GM12878 (cell line): ENCODE results near the gene THAP9. TPM values are rescaled to one million over a fixed set of nuclear protein-coding genes. Genes with fewer than 3 reads are reported as not detected.

Experiments
- ATAC-seq: fragments of 200-7000 bp; cut with Tn5 transposase; 3 replicates; pipeline ENCODE4 v1.9.1; 2020; ENCODE audit warnings: mild to moderate bottlenecking, moderate library complexity
- BruUV-seq: library from RNA; stranded (reverse); fragments of 400-500 nt; replicated peaks from 2 replicates; lab custom pipeline; 2021; lab: Mats Ljungman, UMichigan
- CTCF ChIA-PET: fragments of 300-600 bp; sonication (Branson Sonifier 250); formaldehyde crosslinking; extraction: SDS; loops from one replicate; lab custom pipeline; 2021; ENCODE audit warnings: inconsistent platforms; lab: Yijun Ruan, JAX
- POLR2A ChIA-PET: fragments of 350-600 bp; formaldehyde crosslinking; extraction: SDS; loops from one replicate; lab custom pipeline; 2021; ENCODE audit warnings: inconsistent platforms; lab: Charles Lee
- RAD21 ChIA-PET: fragments of 300-600 bp; sonication (Branson Sonifier 250); formaldehyde crosslinking; loops from one replicate; lab custom pipeline; 2023; ENCODE audit warnings: antibody characterized with exemption; ENCODE audit not compliant: unreplicated experiment; lab: Charles Lee
- SMC1A ChIA-PET: fragments of 300-600 bp; sonication (Branson Sonifier 250); formaldehyde crosslinking; loops from one replicate; lab custom pipeline; 2023; ENCODE audit not compliant: unreplicated experiment, uncharacterized antibody; lab: Charles Lee
- DNase-seq: peaks from one replicate; pipeline ENCODE4 v3.0.0-alpha.2; 2011; ENCODE audit warnings: low read depth, low spot score
- FAIRE-seq: peaks from 3 replicates; lab custom pipeline; 2011; peaks lifted over from hg19 to GRCh38; lab: Jason Lieb, UNC
- H2AFZ ChIP-seq: 2 replicates; pipeline ENCODE4 v1.6.0; 2011; ENCODE audit warnings: low read depth, low read length, control low read depth; ENCODE audit not compliant: control insufficient read depth
- H3K27ac ChIP-seq: 2 replicates; pipeline ENCODE4 v1.5.1; 2011; ENCODE audit warnings: control low read depth; ENCODE audit not compliant: control insufficient read depth, insufficient read depth
- H3K27me3 ChIP-seq, 2 experiments: replicated peaks in 1 of 2; 2 replicates each; pipeline versions ENCODE4 v1.6.0 to v1.6.1; 2011; ENCODE audit warnings: low read length in 1 of 2; ENCODE audit not compliant: control insufficient read depth in 2 of 2, insufficient read depth in 2 of 2
- H3K36me3 ChIP-seq, 2 experiments: 2 replicates each; pipeline ENCODE4 v1.5.1; 2011; ENCODE audit warnings: low read length in 1 of 2; ENCODE audit not compliant: control insufficient read depth in 2 of 2, insufficient read depth in 2 of 2
- H3K4me1 ChIP-seq: 2 replicates; pipeline ENCODE4 v1.6.1; 2011; ENCODE audit warnings: mild to moderate bottlenecking, low read length, moderate library complexity, mixed read lengths; ENCODE audit not compliant: control insufficient read depth, insufficient read depth
- H3K4me2 ChIP-seq: 2 replicates; pipeline ENCODE4 v1.6.0; 2011; ENCODE audit warnings: control low read depth; ENCODE audit not compliant: control insufficient read depth, insufficient read depth
- H3K4me3 ChIP-seq: fragments of 200-600 bp; sonication (generic); 2 replicates; pipeline ENCODE4 v1.5.1; 2016
- H3K79me2 ChIP-seq: 2 replicates; pipeline ENCODE4 v1.6.0; 2011; ENCODE audit warnings: low read length; ENCODE audit not compliant: control insufficient read depth, insufficient read depth
- H3K9ac ChIP-seq: 2 replicates; pipeline ENCODE4 v1.8.0; 2011; ENCODE audit warnings: low read length, control low read depth, mixed read lengths; ENCODE audit not compliant: control insufficient read depth, insufficient read depth
- H3K9me3 ChIP-seq: replicated peaks from 3 replicates; pipeline ENCODE4 v1.5.1; 2011; ENCODE audit warnings: mild to moderate bottlenecking, low read length; ENCODE audit not compliant: control insufficient read depth, insufficient read depth
- H4K20me1 ChIP-seq: 2 replicates; pipeline ENCODE4 v1.6.0; 2011; ENCODE audit not compliant: control insufficient read depth, insufficient read depth
- ATF3 ChIP-seq: IDR thresholded peaks from 2 replicates; pipeline ENCODE4 v1.6.1; 2011; ENCODE audit warnings: low read depth, mild to moderate bottlenecking, low read length, moderate library complexity, borderline replicate concordance; ENCODE audit errors: extremely low read depth
- CBX3 ChIP-seq: fragments of 200-600 bp; sonication (generic); IDR thresholded peaks from 2 replicates; pipeline ENCODE4 v1.6.1; 2016; ENCODE audit warnings: low read depth, borderline replicate concordance
- CBX5 ChIP-seq: sonication (generic); IDR thresholded peaks from 2 replicates; pipeline ENCODE4 v1.6.1; 2016; ENCODE audit warnings: low read depth, moderate library complexity, mild to moderate bottlenecking, inconsistent platforms
- EP300 ChIP-seq, 2 experiments: fragments of 150-350 bp in 1 of 2; IDR thresholded peaks; 2 replicates each; pipeline ENCODE4 v1.6.1; 2011 to 2012; ENCODE audit warnings: low read depth in 2 of 2, low read length in 2 of 2, borderline replicate concordance in 1 of 2, improper control_type of control experiment in 1 of 2, inconsistent platforms in 1 of 2; ENCODE audit not compliant: control insufficient read depth in 1 of 2
- ETV6 ChIP-seq, 2 experiments: fragments of 450-650 bp in 1 of 2; IDR thresholded peaks in 1 of 2; conservative IDR thresholded peaks in 1 of 2; 2 replicates each; pipeline ENCODE4 v1.6.1; 2014; ENCODE audit warnings: antibody characterized with exemption in 1 of 2, borderline replicate concordance in 1 of 2, low read depth in 1 of 2, mild to moderate bottlenecking in 1 of 2, moderate library complexity in 1 of 2
- MAX ChIP-seq: IDR thresholded peaks from 2 replicates; pipeline ENCODE4 v1.6.1; 2012; ENCODE audit warnings: low read depth, low read length, improper control_type of control experiment
- NFYA ChIP-seq: IDR thresholded peaks from 2 replicates; pipeline ENCODE4 v1.6.1; 2011; ENCODE audit warnings: low read depth, mild to moderate bottlenecking, low read length, improper control_type of control experiment, borderline replicate concordance
- NR2C1 ChIP-seq: fragments of 450-650 bp; IDR thresholded peaks from 2 replicates; pipeline ENCODE4 v1.6.1; 2017; ENCODE audit warnings: antibody characterized with exemption, mild to moderate bottlenecking, moderate library complexity
- SREBF1 ChIP-seq: IDR thresholded peaks from 2 replicates; pipeline ENCODE4 v1.6.1; 2012; ENCODE audit warnings: mild to moderate bottlenecking, low read length
- SRF ChIP-seq, 2 experiments: IDR thresholded peaks; 2 replicates each; pipeline ENCODE4 v1.6.1; 2011; ENCODE audit warnings: low read depth in 2 of 2, low read length in 2 of 2, mild to moderate bottlenecking in 1 of 2, moderate library complexity in 1 of 2
- TARDBP ChIP-seq: IDR thresholded peaks from 2 replicates; pipeline ENCODE4 v1.6.1; 2016; ENCODE audit warnings: borderline replicate concordance
- TCF7 ChIP-seq: IDR thresholded peaks from 2 replicates; pipeline ENCODE4 v1.6.1; 2014; ENCODE audit warnings: antibody characterized with exemption, borderline replicate concordance
- ZBED1 ChIP-seq: IDR thresholded peaks from 2 replicates; pipeline ENCODE4 v1.6.1; 2016; ENCODE audit warnings: borderline replicate concordance
- ZNF384 ChIP-seq: IDR thresholded peaks from 2 replicates; pipeline ENCODE4 v1.6.1; 2012; ENCODE audit warnings: low read depth, mild to moderate bottlenecking, low read length, improper control_type of control experiment, borderline replicate concordance
- ZNF622 ChIP-seq: fragments of 450-650 bp; IDR thresholded peaks from 2 replicates; pipeline ENCODE4 v1.6.1; 2017; ENCODE audit warnings: mild to moderate bottlenecking, inconsistent platforms
- WGBS: methylation state at CpG from one replicate; pipeline ENCODE4 v1.1.6; 2016; ENCODE audit warnings: low lambda C conversion rate; ENCODE audit not compliant: insufficient replicate concordance, insufficient coverage; ENCODE audit errors: missing lambda C conversion rate; 5-methylcytosine and 5-hydroxymethylcytosine counted together
- in situ Hi-C: fragments of 300-500 bp; cut with MboI; formaldehyde crosslinking; loops from 9 replicates; pipeline ENCODE4 v1.14.3; 2018; ENCODE audit warnings: mixed read lengths
- intact Hi-C: fragments of 100-400 bp; cut with micrococcal nuclease; formaldehyde crosslinking; loops from one replicate; pipeline ENCODE4 v1.14.2; 2022; ENCODE audit not compliant: unreplicated experiment
- polyA plus RNA-seq, 11 experiments: library from polyadenylated mRNA; depleted of rRNA in 4 of 11; unstranded in 6 of 11; stranded (reverse) in 5 of 11; fragments of >200 nt; fragmentation: Nextera tagmentation in 4 of 11; fragmentation: Illumina TruSeq in 1 of 11; extraction: Ambion mirVana in 4 of 11; extraction: Trizol in 1 of 11; gene quantifications; 1 replicate in 1 of 11; 2 replicates in 10 of 11; pipeline versions ENCODE4 v1.2.1 to v1.2.3, GENCODE V29; 2011 to 2016; ENCODE audit warnings: inconsistent platforms in 2 of 11, missing spikeins in 2 of 11, low read depth in 1 of 11
- total RNA-seq, 4 experiments: library from RNA; depleted of rRNA in 3 of 4; stranded (reverse); fragments of >200 nt in 3 of 4; fragmentation: Illumina TruSeq in 1 of 4; extraction: Trizol in 1 of 4; gene quantifications; 2 replicates each; pipeline versions ENCODE4 v1.2.1 to v1.2.3, GENCODE V29; 2013 to 2021
- TF ChIP-seq, protein P1 (sequence below): fragments of 450-650 bp; IDR thresholded peaks from 2 replicates; pipeline ENCODE4 v1.6.1; 2018; ENCODE audit warnings: borderline replicate concordance, mild to moderate bottlenecking; ENCODE audit not compliant: partially characterized antibody
- TF ChIP-seq, protein P2 (sequence below): fragments of 450-650 bp; IDR thresholded peaks from 2 replicates; pipeline ENCODE4 v1.6.1; 2018; ENCODE audit warnings: mild to moderate bottlenecking, low read depth, moderate library complexity; ENCODE audit not compliant: partially characterized antibody

Gene THAP9
- total and polyA plus RNA-seq, 10 of the 15 experiments (the other 5 are each of a cell fraction or from before 2014, with no cell fraction given), result 2.1 to 4.9 (median 3.3) TPM

DNA sequence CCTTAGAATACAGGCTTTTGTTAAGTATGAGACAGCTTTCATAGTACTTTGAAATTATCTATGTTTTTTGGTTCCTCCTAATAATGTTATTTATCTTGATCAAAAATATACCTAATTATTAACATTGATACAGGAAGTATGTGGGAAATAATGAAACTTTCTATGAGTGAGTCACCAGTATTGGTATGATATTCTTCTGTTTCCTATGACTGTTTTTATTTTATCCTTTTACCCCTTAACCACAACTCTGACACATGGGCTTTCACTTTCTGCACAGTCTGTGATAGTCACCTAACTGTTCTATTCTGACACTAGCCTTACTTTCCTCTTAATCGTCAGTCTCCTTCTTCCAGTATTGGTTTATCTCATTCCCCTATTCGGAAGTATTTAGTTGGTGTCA lies 4.7 kb downstream of the THAP9 start:
- H3K4me2 ChIP-seq, result peak overlapping the region; percentile 14
- H3K27ac ChIP-seq, result peak overlapping the region; percentile 54; the same call in 1 of the 2 replicates
- 0% methylated on average over 2 of the region's 2 CpGs for WGBS
- H4K20me1 ChIP-seq, result no peaks in the 10 kb centered on the region
- ChIA-PET RAD21 (interaction anchor here (0.7 to 2.9 kb wide), 10 partner anchors 9 to 377 kb away, joined by 3 to 19 read pairs (median 4); partner anchors contain the start of genes COPS4 and LIN54), SMC1A (interaction anchor here (0.7 to 2.9 kb wide), 20 partner anchors 10 to 369 kb away, joined by 3 to 14 read pairs (median 4); partner anchors contain the start of gene LIN54), POLR2A (interaction anchor here (0.6 to 2.1 kb wide), 5 partner anchors 13 to 130 kb away, joined by 4 to 6 read pairs (median 5); partner anchors contain the start of gene COPS4), CTCF (interaction anchor here (0.5 to 1.5 kb wide), 4 partner anchors 14 to 392 kb away, joined by 3 to 5 read pairs (median 4); partner anchors contain the start of gene SEC31A)
- H3K4me3 ChIP-seq, result no peak overlapping the region
- DNase-seq, result peak; percentile 77
- H3K4me1 ChIP-seq, result peaks cover 19% of the 10 kb centered on the region
- peak; percentile 94 for FAIRE-seq
- H3K36me3 ChIP-seq, result no peaks in the 10 kb centered on the region
- no peak overlapping the region for H3K9ac ChIP-seq
- BruUV-seq, result no TSS peak
- no peaks in the 10 kb centered on the region for H3K27me3 ChIP-seq
- no peaks in the 10 kb centered on the region for H3K9me3 ChIP-seq
- H2AFZ ChIP-seq, result no peak overlapping the region; the same call in 1 of the 2 replicates
- peaks cover 13% of the 10 kb centered on the region for H3K79me2 ChIP-seq
- in situ Hi-C loops (no loop called here), intact Hi-C loops (no loop called here)
- peak; percentile 57 for ATAC-seq
- TF ChIP-seq ATF3 (no peak), ETV6 (conservative IDR thresholded peaks at IDR 0.05 in 1 of 2, IDR thresholded peaks at IDR 0.05 in 1 of 2; ENCODE audit: borderline replicate concordance in 1 of 2, low read depth in 1 of 2) (peak in 1 of 2 experiments; percentile 98; a peak in 2 of 4 replicates), NFYA (no peak), EP300 (IDR thresholded peaks at IDR 0.05; ENCODE audit: borderline replicate concordance in 1 of 2, control insufficient read depth in 1 of 2, low read depth in 2 of 2, low read length in 2 of 2) (peak; percentile 80 to 84), CBX3 (no peak), ZBED1 (peak; percentile 95), SRF (IDR thresholded peaks at IDR 0.05; ENCODE audit: low read depth in 2 of 2, low read length in 2 of 2) (no peak), TCF7 (peak; percentile 39; the same call in 1 of the 2 replicates), CBX5 (0 out of 2 replicates have a peak, but pooled peaks have one; percentile 72), SREBF1 (no peak), TARDBP (no peak), NR2C1 (no peak), MAX (no peak), ZNF622 (no peak), ZNF384 (no peak)
- TF ChIP-seq, protein P1, sequence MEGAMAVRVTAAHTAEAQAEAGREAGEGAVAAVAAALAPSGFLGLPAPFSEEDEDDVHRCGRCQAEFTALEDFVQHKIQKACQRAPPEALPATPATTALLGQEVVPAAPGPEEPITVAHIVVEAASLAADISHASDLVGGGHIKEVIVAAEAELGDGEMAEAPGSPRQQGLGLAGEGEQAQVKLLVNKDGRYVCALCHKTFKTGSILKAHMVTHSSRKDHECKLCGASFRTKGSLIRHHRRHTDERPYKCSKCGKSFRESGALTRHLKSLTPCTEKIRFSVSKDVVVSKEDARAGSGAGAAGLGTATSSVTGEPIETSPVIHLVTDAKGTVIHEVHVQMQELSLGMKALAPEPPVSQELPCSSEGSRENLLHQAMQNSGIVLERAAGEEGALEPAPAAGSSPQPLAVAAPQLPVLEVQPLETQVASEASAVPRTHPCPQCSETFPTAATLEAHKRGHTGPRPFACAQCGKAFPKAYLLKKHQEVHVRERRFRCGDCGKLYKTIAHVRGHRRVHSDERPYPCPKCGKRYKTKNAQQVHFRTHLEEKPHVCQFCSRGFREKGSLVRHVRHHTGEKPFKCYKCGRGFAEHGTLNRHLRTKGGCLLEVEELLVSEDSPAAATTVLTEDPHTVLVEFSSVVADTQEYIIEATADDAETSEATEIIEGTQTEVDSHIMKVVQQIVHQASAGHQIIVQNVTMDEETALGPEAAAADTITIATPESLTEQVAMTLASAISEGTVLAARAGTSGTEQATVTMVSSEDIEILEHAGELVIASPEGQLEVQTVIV, result no peak
- TF ChIP-seq, protein P2, sequence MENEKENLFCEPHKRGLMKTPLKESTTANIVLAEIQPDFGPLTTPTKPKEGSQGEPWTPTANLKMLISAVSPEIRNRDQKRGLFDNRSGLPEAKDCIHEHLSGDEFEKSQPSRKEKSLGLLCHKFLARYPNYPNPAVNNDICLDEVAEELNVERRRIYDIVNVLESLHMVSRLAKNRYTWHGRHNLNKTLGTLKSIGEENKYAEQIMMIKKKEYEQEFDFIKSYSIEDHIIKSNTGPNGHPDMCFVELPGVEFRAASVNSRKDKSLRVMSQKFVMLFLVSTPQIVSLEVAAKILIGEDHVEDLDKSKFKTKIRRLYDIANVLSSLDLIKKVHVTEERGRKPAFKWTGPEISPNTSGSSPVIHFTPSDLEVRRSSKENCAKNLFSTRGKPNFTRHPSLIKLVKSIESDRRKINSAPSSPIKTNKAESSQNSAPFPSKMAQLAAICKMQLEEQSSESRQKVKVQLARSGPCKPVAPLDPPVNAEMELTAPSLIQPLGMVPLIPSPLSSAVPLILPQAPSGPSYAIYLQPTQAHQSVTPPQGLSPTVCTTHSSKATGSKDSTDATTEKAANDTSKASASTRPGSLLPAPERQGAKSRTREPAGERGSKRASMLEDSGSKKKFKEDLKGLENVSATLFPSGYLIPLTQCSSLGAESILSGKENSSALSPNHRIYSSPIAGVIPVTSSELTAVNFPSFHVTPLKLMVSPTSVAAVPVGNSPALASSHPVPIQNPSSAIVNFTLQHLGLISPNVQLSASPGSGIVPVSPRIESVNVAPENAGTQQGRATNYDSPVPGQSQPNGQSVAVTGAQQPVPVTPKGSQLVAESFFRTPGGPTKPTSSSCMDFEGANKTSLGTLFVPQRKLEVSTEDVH, result no peak
